GM12801 (cell line): Measurements from ENCODE around the gene C10orf62.

Source experiments
- TF ChIP-seq, protein P1 (sequence below): IDR thresholded peaks from one replicate; pipeline ENCODE4 v1.5.1; 2011; ENCODE audit warnings: control low read depth; ENCODE audit not compliant: insufficient read length; ENCODE audit errors: extremely low read depth

The C10orf62 gene

DNA sequence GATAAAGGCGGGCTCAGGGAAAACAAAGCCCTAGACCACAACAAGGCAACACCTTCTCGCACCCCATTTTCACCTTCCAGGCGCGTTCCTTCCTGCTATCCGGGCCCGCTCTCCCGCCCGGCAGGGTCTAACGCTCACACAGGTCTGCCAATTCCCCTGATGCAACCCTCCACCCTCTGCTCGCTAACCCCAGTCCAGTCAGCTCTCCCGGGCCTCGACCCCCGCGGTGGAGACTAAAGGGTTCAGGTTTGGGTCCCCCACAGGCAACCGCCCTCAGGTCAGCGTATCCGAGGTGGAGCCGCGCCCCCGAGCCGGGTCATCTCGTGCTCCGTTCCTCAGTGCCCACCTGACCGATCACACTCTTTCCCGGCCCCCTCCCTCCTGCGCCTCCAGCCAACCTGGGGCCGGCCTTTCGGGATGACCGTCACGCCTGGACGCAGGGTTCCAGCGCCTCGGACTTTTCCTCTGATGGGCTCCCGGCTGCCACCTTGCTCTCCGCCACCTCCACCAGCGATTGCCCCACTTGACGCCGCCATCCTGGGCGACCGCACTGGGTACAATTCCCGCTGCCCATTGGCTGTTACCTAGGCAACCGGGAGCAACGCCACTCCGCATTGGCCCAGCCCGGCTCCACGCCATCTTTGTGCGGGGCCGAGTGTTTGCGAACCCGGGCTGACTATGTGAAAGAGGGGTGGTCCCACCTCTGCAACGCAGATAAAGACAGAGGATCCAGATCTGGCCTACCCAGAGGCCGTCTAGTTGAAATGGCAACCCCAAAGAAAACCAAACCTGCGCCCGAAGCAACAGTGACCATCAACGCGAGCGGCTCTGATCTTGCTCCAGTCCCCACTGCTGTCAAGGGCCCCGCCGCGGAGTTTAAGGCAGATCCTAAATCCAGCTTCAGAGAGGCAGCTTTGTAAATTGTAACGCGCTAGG, 43.7 kb downstream of the C10orf62 start, which contains the start of gene MORN4:
Gene MORN4 (minus strand): TSS at position 552 of the 936 bp plus-strand sequence. CDS start 13,847 bp downstream, outside the sequence.
- TF ChIP-seq, protein P1, sequence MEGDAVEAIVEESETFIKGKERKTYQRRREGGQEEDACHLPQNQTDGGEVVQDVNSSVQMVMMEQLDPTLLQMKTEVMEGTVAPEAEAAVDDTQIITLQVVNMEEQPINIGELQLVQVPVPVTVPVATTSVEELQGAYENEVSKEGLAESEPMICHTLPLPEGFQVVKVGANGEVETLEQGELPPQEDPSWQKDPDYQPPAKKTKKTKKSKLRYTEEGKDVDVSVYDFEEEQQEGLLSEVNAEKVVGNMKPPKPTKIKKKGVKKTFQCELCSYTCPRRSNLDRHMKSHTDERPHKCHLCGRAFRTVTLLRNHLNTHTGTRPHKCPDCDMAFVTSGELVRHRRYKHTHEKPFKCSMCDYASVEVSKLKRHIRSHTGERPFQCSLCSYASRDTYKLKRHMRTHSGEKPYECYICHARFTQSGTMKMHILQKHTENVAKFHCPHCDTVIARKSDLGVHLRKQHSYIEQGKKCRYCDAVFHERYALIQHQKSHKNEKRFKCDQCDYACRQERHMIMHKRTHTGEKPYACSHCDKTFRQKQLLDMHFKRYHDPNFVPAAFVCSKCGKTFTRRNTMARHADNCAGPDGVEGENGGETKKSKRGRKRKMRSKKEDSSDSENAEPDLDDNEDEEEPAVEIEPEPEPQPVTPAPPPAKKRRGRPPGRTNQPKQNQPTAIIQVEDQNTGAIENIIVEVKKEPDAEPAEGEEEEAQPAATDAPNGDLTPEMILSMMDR, result no peak

DNA sequence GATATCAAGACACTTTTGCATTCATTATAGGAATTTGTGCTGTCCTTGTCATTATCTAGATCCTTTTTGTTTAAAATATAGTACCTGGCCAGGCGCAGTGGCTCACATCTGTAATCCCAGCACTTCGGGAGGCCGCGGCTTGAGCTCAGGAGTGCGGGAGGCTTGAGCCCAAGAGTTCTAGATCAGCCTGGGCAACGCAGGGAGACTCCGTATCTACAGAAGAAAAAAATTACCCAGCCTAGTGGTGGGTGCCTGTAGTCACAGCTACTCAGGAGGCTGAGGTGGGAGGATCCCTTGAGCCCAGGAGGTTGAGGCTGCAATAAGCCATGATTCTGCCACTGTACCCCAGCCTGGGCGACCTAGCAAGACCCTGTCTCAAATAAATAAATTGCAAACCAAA, 44.4 kb downstream of the C10orf62 start:
- TF ChIP-seq, protein P1, result no peak

DNA sequence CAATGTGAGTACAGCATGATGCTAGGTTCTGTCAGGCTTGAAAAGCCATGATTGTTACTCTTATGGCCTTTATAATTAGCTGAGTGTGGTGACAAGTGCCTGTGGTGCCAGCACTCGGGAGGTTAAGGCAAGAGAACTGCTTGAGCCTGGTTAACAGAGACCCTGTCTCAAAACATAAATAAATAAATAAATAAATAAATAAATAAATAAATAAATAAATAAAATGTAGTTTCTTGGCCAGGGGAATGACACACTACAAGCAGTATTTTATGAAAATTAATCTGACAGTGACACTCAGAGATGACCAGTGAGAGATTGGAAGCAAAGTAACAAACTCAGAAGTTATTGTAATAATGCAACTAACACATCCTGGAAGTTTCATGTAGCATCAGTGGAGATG, 46.1 kb downstream of the C10orf62 start:
- TF ChIP-seq, protein P1, result no peak

DNA sequence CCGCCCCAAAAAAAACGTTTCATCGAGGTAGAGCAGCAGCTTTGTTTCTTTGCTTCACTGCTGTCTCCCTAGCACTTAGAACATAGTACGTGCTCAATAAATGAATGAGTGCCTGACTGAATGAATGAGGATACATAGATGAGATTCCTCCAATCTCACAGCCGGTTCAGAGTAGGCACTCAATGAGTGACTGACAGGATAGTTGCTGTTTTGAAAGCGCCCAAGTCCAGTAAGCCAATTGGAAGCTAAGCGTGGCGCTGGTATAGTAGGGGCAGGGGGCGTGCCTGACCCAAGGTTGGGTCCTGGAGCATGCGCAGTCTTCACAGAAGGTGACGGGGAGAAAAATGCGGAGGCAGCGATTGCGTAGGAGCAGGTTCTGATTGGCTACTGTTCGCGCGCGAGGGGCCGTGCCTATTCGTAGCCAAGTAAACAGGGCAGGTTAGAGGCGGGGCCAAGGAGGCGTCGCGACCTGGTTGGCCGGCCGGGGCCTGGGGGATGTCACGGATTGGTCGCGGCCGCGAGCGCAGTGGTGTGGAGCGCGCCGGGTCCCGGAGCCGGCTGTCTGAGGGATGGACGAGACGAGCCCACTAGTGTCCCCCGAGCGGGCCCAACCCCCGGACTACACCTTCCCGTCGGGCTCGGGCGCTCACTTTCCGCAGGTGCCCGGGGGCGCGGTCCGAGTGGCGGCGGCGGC, 50.8 kb downstream of the C10orf62 start, which contains the start of gene PI4K2A:
Gene PI4K2A (plus strand): TSS at position 498 of the 694 bp plus-strand sequence. CDS start 72 bp downstream, at position 570.
- TF ChIP-seq, protein P1, result no peak
